KOPT-K1 (cell line): Measurements from ENCODE around the gene ALX3.

Source experiments
- H3K27ac ChIP-seq: fragments of 200-600 bp; sonication (generic); 2 replicates; pipeline ENCODE4 v1.5.1; 2016; ENCODE audit warnings: antibody characterized with exemption, mild to moderate bottlenecking, low read depth, low read length; ENCODE audit not compliant: poor library complexity, severe bottlenecking
- H3K36me3 ChIP-seq: fragments of 200-600 bp; sonication (generic); 2 replicates; pipeline ENCODE4 v1.5.1; 2017; ENCODE audit warnings: antibody characterized with exemption, mild to moderate bottlenecking, low read length, moderate library complexity; ENCODE audit not compliant: insufficient read depth
- H3K9me3 ChIP-seq: fragments of 200-600 bp; sonication (generic); 2 replicates; pipeline ENCODE4 v1.5.1; 2017; ENCODE audit warnings: antibody characterized with exemption, low read length, mild to moderate bottlenecking; ENCODE audit not compliant: insufficient read depth, poor library complexity, severe bottlenecking

ALX3 gene

GRCh38 chr1:110019770-110020169 is 50.7 kb downstream of the ALX3 start:
- Histone ChIP-seq H3K27ac (no peak overlapping the region), H3K36me3 (peaks cover 100% of the 10 kb centered on the region), H3K9me3 (no peaks in the 10 kb centered on the region)

- Histone ChIP-seq H3K36me3 (peaks cover 100% of the 10 kb centered on the region), H3K27ac (no peak overlapping the region), H3K9me3 (no peaks in the 10 kb centered on the region)
These were observed 52.1 kb downstream of the ALX3 start for GRCh38 chr1:110018396-110018795.

- Histone ChIP-seq H3K36me3 (peaks cover 100% of the 10 kb centered on the region), H3K9me3 (no peaks in the 10 kb centered on the region), H3K27ac (no peak overlapping the region)
These were observed 52.7 kb downstream of the ALX3 start for GRCh38 chr1:110017792-110018191.

DNA sequence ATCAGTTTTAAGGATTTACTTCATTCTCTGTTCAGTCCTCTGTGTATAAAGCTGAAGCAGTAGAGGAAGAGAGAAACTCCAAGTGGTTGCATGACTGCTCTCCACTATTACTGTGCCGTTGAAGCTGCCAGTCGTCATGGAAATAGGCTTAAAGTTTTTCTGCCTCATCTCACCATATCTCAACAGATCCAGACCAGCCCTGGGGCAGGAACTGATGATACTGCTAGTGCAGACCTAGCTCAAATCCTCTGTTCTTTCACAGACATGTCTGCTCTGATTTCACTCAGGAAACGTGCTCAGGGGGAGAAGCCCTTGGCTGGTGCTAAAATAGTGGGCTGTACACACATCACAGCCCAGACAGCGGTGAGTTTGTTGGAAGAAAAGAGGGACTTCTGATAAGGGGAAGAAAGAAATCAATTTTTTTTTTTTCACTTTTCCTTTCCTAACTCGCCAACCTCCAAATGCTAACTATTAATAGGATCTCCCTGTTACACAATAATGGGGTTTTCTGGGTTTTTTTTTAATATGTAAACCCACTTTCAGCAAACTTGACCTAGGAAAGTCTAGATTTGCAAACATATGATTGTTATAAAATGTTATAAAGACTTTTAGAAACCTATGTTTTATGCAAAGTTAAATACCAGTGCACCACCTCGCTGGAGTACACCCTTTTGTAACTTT is 58.2 kb downstream of the ALX3 start:
- Histone ChIP-seq H3K9me3 (no peaks in the 10 kb centered on the region), H3K36me3 (peaks cover 87% of the 10 kb centered on the region), H3K27ac (no peak overlapping the region)

DNA sequence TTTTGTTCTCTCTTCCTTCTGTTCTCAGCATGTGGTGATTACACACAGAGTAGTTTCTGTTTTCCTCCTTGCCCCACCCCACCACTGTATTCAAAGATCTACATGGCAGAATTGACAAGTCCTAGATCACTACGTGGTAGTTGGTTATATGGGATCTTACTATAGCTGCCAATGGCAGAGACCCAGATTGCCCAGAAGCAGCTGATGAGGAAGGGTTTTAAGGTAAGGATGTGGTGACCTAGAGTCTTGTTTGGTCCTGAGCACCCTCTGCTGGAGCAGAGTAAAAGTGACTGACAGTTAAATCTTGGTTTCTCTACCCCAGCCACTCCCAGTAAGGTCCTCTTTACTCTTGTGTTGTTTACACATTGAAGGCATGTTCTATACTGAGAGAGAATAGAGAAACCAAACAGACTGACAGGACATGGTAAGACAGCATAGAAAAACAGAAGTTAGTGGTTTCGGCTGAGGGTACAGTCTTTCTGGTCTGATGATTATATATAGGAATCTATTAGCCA is 58.9 kb downstream of the ALX3 start:
- peaks cover 80% of the 10 kb centered on the region for H3K36me3 ChIP-seq

More for the DNA sequence above, 58.9 kb downstream of the ALX3 start:
- H3K9me3 ChIP-seq, result no peaks in the 10 kb centered on the region
- H3K27ac ChIP-seq, result no peak overlapping the region
